Activated effector memory CD4-positive, alpha-beta T cell treated with anti-CD3 and anti-CD28 coated beads, Interleukin-2, amount 50 U/mL, for 16 hours (primary cell): ENCODE results near the gene HIVEP3.
A peak's percentile ranks its signal among the peaks of the same experiment; 100 is the strongest.

Experiments
- DNase-seq: peaks from one replicate; pipeline ENCODE4 v3.0.0-alpha.2; 2020

The HIVEP3 gene

GRCh38 chr1:41868241-41868998 lies 50.3 kb downstream of the HIVEP3 start:
- no peak for DNase-seq

GRCh38 chr1:41866285-41866684 lies 52.4 kb downstream of the HIVEP3 start:
- DNase-seq = no peak

DNA sequence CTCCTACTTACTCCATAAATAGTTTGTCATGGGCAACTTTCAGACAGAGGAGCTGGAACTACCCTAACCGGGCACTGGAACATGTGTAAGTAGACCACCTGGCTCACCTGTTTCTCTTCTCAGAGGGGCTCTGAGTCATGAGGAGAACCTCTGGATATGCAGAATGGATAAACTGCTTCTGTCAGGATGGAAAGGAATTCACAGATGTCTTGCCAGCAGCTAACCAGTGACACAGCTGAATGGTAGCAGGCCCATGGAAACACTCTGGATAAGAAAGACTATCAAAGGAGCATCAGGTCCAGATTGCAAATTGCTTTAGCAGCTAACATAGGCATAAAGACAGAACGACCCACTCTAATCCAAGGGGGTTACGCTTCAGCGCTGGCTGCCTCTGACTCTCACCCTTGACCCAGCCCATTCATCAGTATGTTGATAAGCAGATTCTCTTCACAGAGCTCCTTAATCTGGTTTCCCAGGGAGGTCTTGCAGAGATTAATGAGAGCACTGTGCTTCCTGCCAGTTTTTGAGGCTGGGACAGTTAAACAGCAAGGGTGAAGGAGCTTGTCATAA lies 54.2 kb downstream of the HIVEP3 start:
- no peak for DNase-seq

DNA sequence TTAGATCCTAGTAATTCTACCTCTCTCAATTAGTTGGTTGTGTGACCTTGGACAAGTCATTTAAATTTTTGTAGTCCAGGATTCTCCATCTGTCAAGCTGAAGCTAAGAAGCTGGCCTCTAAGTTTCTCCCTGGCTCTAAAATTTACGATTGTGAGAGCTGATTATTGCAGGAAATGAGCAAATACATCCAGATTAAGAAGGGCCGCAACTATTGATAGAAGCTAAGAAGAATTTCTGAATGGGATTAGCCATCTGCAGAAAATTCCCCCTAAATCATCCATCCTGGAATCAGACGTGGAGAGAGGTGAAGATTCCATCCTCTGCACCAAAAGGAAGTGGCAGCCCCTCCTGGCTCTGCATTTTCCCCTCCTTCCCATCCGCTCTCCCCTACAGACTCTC lies 55.0 kb downstream of the HIVEP3 start:
- no peak for DNase-seq

DNA sequence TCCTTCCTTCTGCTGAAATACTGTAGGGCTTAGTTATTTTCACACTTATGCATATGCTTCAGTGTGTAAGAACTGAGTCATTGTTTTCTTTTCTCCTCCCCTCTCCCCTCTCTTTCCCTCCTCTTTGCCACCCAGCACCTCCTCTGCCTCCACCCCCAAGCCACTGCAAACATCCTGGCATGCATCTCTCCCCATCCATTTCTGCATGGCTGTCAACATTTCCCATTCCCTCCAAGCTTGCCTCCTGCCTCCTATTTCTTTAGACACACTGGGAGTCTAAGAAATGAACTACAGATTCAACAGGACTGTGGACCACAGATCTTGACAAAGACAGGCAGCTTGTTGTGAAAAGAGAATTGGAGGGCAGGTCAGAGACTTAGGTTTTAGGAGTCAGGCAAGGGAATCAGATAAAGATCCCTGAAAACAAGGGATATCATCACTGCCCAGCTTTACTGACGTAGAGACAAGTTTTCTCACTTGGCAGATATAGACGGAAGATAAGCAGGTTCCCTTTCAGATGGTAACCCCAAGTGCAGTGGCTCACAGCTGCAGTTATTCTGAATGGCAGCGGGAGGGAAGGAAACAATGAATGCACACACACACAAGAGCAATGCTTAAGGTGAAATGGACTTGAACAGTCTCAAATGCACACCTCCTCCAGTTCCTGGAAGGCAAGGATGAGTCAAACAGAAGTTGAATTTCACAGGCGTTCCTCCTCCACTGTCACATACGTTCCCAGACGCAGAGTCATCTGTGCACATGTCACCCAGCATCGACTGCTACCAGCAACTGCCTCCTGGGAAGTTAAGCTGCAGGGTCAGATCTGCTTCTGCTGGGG lies 56.1 kb downstream of the HIVEP3 start:
- peak; percentile 78 for DNase-seq

DNA sequence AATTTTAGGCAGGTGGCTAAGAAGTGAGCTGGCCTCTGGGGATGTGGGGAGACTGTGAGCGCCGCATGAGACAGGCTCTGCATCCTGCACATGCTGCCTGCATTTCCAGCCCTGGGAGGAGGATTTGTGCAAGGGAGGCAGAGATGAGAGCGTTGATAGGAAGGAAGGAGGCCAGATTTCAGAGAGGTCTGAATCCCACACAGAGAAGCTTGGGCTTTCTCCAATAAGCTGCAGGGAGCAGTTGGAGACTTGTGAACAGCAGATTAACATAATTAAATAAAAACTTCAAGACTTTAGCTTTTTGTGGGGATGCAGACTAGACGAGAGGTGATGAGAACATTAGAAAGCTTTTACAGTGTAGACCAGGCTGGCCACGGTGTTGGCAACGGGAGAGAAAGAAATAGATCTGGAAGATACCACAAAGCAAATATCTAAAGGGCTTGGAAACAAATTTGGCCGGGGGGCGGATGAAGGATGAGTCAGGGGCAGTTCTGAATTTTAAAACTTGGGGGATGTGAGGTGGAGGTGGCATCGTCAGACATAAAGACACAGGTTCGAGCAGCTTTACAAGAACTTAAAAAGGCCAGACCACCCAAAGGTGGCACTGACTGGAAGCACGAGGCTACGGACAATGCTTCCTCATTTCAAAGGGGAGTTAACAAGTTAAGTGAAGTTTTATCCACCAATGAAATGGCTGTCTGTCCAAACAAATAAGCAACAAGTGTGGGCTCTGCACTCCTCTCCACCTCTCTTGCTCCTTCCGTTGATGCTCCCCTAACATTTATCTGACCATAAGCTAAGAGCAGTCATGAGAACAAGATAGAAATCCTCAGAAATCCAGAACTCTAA lies 57.0 kb downstream of the HIVEP3 start:
- DNase-seq = no peak

DNA sequence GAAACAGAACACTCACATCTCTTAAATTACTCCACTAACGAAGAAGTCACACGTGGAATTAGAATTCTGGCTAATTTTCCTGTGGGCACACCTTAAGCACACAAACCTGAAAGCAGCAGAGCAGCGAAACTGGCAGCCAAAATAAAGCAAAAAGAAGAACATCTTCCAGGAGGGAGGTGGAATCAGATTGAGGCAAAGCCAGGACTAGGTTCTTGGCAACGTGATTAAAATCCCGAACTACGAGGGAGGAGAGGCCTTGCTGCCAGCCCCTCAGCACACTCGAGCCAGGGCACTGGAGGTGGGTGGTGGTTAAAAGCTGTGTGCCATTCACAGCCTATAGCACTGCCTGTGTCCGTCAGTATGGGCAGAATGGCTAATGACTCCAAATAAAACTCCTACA lies 58.0 kb downstream of the HIVEP3 start:
- DNase-seq = no peak

- no peak for DNase-seq
Observed at GRCh38 chr1:41860214-41860613, 58.5 kb downstream of the HIVEP3 start.

DNA sequence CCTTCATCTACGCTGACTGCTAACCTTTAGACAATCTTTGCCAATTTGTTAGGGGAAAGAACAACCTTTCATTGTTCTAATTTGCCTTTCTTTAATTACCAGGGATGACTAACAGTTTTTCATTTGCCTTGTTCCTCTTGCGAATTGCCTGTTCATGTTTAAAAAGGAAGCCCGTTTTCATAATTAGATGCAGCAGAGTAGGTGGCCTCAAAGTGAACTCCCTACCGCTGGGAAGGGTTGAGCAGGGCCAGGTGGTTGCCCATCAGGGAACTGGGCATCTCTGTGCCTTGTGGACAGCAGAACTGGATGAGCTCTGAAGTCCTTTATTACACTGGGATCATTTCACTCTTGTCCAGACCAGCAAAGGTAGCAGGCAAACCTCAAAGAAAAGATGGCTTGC lies 59.0 kb downstream of the HIVEP3 start:
- DNase-seq = no peak

- no peak for DNase-seq
Observed at GRCh38 chr1:41856944-41857285, 61.8 kb downstream of the HIVEP3 start.

DNA sequence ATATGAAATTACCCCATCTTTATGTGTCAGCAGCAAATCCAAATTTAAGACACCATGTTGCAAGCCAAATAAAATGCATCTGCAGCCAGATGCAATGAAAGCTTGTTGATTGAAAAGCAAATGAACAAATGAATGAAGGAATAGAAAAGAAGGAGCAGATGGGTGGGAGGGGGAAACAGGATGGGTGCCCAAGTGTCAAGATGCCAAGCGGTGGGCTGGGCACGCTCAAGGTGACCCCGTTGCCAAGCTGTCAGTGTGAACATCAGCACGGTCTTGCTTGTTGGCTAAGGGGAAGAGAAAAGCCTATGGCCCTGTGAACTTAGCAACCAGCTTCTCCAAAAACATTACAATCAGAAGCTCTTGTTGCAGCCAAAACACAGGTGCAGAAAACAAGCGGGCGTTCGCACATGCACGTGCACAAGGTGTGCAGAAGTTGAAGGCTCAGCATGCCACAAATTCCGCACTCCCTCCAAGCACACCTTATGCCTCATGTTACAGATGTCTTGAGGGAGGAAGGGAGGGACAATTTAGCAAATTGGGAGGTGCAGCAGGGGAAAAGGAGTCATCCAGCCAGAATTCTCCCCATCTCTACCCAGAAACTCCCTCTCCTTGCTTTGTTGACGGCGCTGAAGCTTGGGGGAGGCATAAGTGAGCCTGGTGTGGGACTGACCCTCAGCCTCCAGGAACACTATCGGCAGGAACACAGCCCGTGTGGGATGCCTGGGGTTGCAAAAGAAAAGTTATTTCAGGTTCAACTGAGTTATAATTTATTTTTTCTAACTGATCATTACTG lies 62.4 kb downstream of the HIVEP3 start:
- no peak for DNase-seq

- no peak for DNase-seq
Observed at GRCh38 chr1:41855713-41856112, 63.0 kb downstream of the HIVEP3 start.

GRCh38 chr1:41853907-41854306 lies 64.8 kb downstream of the HIVEP3 start:
- DNase-seq = no peak

DNA sequence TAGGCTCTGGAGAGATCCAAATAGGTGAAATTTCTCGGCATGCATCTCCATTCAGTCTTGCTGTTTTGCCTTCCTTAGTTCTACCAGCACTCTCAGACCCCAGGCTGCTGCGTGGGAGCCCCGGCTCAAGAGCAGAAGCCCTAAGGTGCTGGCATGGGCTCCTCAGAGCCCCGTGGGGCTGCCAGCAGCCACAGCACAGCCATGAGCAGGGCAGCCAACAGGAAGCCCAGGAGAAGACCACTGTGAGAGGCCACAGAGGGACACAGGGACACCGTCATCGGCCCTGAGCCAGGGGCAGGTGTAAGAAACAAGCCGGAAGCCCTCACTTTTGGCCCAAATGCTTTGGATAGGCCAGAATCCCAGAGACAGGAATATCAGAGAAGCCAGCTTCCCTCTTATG lies 66.6 kb downstream of the HIVEP3 start:
- no peak for DNase-seq

GRCh38 chr1:41851589-41851988 lies 67.1 kb downstream of the HIVEP3 start:
- DNase-seq = no peak

DNA sequence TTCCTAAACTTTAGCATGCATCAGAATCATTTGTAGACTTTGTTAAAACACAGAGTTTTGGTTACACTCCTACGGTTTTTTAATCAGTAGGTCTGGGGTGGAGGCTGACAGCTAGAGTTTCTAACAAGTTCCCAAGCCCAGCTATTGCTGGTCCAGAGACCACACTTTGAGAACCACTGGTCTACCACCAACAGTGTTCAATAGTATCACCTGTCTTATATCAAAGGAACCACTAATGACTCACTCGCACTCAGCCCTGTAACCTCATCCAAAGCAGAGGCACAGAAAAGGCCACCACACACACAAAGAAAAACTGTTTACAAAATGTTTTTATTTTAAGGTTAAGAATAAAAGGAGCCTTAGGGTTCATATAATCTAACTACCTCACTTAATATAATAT lies 68.7 kb downstream of the HIVEP3 start:
- DNase-seq = no peak

- no peak for DNase-seq
Observed at GRCh38 chr1:41849211-41849759, 69.4 kb downstream of the HIVEP3 start.

- no peak for DNase-seq
Observed at GRCh38 chr1:41848216-41848952, 70.3 kb downstream of the HIVEP3 start.

DNA sequence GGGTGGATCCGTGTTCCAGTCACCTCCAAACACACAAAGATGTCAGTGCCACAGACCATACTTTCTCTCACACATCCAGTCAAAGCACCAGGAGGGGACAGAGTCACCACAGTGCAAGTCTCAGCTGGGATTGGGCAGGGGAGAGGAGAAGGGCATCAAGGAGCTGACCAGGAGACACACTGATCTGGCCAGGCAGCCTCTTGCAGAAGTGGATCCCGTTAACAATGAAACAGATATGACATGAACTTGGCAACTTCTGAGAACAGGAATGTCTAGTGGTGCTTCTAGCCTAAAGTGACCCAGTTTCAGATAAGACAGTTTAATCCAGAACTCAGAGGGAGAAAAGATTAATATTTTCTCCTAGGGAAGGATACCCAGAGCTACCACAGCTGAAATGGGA lies 71.0 kb downstream of the HIVEP3 start:
- no peak for DNase-seq

- DNase-seq = no peak
Observed at GRCh38 chr1:41846625-41847405, 71.9 kb downstream of the HIVEP3 start.
